Retinal pigment epithelial cell (primary cell): ENCODE results near the gene DDX42.

Experiments used
- DNase-seq: peaks from one replicate; pipeline ENCODE4 v3.0.0-alpha.2; 2010; ENCODE audit warnings: low read depth
- H3K4me3 ChIP-seq: 2 replicates; pipeline ENCODE4 v1.5.1; 2011; ENCODE audit warnings: mild to moderate bottlenecking, low read length, control low read depth, moderate library complexity
- CTCF ChIP-seq: conservative IDR thresholded peaks from 2 replicates; pipeline ENCODE4 v1.5.1; 2011; ENCODE audit warnings: low read depth, low read length, control low read depth, inconsistent platforms

Gene DDX42

GRCh38 chr17:63833741-63834373 is 59.9 kb downstream of the DDX42 start:
- no peak overlapping the region for H3K4me3 ChIP-seq
- no peak for DNase-seq
- TF ChIP-seq CTCF: no peak

GRCh38 chr17:63834431-63835166 is 60.6 kb downstream of the DDX42 start:
- peak; percentile 63 for TF ChIP-seq CTCF
- H3K4me3 ChIP-seq: no peak overlapping the region
- no peak for DNase-seq

- H3K4me3 ChIP-seq: no peak overlapping the region
- no peak for TF ChIP-seq CTCF
- no peak for DNase-seq
These were observed 61.3 kb downstream of the DDX42 start for GRCh38 chr17:63835167-63835720.

- H3K4me3 ChIP-seq: no peak overlapping the region
- no peak for TF ChIP-seq CTCF
- DNase-seq: no peak
These were observed 62.8 kb downstream of the DDX42 start for GRCh38 chr17:63836811-63837210.

GRCh38 chr17:63837480-63837879 is 63.5 kb downstream of the DDX42 start:
- no peak overlapping the region for H3K4me3 ChIP-seq
- no peak for TF ChIP-seq CTCF
- DNase-seq: no peak

- TF ChIP-seq CTCF: no peak
- no peak for DNase-seq
- H3K4me3 ChIP-seq: no peak overlapping the region
These were observed 64.1 kb downstream of the DDX42 start for GRCh38 chr17:63837962-63838600.
